T-helper 2 cell treated with Interferon-gamma antibody and Interleukin-4, amounts not matched to agents 100 ng/mL and 5 ng/mL, for 36 hours (primary cell): ENCODE results near the gene ZNF729. TPM values are rescaled to one million over a fixed set of nuclear protein-coding genes. Genes with fewer than 3 reads are reported as not detected.
"Not testable (repeated sequence)": the region's sequence is repeated elsewhere in the genome, so short reads cannot be mapped to it uniquely, and the experiment has no call there.

Source experiments
- intact Hi-C: fragments of 100-400 bp; cut with micrococcal nuclease; formaldehyde crosslinking; loops from one replicate; pipeline ENCODE4 v1.15.1; 2023
- total RNA-seq: library from RNA; stranded (reverse); gene quantifications from 2 replicates; pipeline ENCODE4 v1.2.3, GENCODE V29; 2022

ZNF729 gene
- not detected in 2 replicates for total RNA-seq

DNA sequence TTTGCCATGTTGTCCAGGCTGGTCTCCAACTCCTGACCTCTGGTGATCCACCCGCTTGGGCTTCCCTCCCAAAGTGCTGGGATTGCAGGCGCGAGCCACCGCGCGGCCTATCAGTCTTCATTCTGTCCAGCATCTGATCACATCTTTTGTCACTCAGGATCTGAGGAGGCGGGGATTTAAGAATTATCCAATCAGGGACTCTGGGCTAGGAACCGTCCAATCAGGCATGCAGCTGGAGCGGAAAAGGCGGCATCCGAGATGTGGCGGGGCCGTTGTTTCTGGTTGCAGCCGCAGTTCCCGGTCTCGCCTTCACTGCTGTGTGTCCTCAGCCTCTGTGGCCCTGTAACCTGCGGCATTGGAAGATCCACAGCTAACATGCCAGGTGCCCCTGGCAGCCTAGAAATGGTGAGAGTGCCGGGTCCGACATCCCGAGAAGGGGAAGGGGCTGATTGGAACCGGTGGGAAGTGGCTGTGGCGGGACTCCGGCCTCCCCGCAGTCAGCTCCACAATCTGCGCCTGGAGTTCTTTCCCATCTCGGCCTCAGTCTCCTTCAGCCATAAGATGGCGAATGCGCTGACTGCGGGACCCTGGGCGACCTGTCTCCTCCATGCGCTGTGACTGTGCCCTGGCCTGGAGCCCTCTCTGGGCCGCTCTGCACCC is at the start of gene ZNF729:
Gene ZNF729, plus strand, starts transcription at position 291 of the 660 bp plus-strand sequence. Its CDS starts 85 bp downstream, at position 376.
- intact Hi-C loops: no loop called here

DNA sequence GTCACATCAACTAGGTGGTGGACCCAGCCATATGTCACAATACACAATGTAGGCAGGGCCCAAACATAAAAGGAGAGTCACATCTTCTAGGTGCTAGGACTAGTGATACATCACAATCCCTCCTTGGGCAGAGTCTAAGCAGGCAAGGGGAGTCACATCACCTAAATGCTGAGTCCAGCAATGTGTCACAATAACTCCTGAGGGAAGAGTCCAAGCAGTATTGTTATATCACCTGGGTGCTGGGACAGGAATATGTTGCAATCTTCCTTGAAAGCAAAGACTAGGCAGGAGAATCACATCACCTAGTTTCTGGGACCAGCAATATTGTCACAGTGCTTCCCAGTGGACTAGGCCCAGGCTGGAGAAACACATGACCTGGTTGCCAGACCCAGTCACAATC is 29.4 kb upstream of the ZNF729 start:
- intact Hi-C loops: no loop called here

DNA sequence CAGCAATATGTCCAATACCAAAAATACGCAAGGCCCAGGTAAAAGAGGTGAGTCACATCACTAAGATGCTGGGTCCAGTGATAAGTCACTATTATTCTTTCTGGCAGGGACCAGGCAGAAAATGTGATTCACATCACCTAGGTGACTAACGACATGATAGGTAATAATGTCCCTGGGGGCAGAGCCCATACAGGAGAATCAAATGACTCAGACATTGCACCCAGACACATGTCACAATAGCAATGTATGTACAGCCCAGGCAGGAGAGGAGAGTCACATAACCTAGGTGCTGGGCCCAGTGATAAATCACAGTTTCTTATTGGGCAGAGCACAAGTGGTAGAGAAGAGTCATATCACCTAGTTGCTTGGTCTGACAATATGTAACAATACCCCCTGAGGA is 28.9 kb upstream of the ZNF729 start:
- intact Hi-C loops: no loop called here

DNA sequence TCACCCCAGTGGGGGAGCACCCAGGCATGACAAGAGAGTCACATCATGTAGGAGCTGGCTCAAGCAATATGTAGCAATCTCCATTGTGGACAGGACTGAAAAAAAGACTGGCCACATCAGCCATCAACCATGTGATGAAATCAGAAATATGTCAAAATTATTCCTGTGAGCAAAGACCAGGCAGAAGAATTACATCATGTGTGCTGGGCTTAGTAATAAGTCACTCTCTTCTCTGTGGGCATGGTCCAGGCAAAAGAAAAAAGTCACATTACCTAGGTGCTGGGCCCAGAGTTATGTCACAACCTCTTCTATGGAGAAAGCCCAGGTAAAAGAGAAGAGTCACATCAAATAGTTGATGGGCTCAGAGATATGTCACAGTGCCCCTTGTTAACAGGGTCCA is 28.3 kb upstream of the ZNF729 start:
- intact Hi-C loops: no loop called here

DNA sequence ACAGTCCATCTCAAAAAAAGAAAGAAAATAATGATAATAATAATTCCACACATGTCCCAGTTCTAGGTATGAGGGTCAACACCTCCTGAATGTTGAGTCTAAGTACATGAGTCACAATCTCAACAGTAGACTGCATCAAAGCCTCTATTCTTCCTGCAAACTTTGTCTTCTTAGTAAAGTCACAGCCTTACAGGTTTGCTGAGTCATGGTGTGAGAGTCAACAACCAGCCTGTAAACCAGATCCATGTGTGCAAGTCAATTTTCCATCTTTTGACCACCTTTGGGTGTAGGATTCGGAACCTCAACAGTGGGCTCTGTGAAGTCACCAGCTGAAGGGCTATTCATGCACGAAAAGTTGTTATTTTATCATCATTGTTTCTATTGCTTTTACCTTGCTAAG is 25.7 kb upstream of the ZNF729 start:
- intact Hi-C loops: no loop called here

DNA sequence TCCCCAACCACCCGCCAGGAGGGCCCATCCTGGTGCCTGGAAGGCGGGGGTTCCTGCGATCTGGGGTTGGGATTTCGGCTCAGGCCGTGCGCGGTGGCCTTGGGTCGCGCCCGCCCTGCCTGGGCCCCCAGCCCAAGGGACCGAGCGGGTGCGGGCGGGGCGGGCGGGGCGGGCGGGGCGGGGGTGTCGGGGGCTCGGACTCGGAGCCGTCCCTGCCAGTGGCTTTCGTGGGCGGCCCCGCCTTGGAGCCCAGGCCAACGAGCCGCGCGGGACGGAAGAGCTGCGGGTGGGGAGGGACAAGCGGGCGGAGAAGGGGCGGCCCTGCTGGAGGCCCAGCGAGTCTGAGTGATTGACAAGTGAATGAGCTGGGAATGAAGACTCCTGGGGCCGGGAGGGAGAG is 24.6 kb upstream of the ZNF729 start:
- intact Hi-C loops: no loop called here

DNA sequence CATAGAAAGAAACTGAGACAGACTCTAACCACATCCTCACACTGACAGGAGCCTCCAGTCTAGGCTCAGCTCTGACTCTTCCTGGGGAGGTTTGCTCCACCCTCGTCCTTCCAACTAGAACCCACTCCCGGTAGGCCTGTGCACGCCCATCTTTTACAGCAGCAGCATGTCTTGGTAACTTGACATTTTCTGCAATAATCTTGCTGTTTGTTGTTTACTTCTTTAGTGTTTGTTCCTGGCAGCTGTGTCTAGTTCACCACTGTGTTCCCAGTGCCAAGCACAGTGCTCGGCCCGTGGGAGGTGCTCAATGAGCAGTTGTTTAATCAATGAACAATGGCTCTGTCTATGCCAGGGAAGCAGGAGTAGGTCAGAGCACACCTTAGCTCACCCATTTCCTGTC is 23.1 kb upstream of the ZNF729 start:
- intact Hi-C loops: no loop called here

DNA sequence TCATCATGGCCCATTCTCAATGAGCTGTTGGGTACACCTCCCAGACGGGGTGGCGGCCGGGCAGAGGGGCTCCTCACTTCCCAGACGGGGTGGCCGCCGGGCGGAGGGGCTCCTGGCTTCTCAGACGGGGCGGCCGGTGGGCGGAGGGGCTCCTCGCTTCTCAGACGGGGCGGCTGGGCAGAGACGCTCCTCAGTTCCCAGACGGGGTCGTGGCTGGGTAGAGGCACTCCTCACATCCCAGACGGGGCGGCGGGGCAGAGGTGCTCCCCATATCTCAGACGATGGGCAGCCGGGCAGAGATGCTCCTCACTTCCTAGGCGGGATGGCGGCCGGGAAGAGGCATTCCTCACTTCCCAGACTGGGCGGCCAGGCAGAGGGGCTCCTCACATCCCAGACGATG is 35.3 kb downstream of the ZNF729 start:
- intact Hi-C loops: not testable (repeated sequence)

DNA sequence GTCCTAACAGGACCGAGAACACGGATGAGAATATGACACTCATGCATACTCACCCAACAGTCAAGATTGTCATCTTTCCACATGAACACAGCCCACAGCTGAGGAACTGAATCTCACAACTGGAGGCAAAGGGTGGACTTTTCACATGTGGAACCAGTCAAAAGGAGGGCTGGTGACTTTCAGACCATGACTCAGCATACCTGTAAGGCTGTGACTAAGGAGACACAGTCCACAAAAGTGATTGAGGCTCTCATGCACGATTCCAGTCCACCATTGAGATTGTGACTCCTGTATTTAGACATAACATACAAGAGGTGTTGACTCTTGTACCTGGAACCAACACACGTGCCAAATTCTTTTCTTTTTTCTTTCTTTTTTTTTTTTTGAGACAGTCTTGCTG is 40.0 kb downstream of the ZNF729 start:
- intact Hi-C loops: no loop called here

DNA sequence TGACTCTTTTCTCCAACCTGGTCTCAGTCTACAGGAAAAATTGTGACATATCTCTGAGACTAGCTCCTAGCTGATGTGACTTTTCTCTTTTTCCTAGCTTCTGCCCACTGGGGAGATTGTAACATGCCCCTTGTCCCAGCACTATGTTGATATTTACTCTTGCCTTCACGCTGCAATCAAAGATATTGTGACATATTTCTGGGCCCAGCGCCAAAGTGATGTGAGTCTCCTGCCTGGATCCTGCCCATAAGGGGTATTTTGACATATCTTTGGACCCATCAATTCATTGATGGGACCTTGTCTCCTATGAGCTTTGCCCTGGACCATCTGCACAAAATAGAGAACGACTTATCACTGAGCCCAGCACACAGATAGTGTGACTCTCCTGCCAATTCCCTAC is 41.1 kb downstream of the ZNF729 start:
- intact Hi-C loops: no loop called here

DNA sequence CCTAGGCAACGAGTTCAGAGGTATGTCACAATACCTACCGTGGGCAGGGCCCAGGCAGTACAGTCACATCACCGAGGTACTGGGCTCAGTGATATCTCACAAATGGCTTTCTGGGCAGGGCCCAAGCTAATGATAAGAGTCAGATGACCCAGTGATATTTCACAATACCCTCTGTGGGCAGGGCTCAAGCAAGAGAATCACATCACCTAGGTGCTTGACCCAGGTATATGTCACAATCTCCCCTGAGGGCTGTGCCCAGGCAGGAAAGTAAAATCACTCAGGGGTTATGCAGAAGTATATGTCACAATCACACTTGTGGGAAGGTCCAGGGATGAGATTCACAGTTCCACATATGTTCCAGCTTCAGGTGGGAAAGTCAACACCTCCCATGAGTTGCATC is 45.3 kb downstream of the ZNF729 start:
- intact Hi-C loops: no loop called here

DNA sequence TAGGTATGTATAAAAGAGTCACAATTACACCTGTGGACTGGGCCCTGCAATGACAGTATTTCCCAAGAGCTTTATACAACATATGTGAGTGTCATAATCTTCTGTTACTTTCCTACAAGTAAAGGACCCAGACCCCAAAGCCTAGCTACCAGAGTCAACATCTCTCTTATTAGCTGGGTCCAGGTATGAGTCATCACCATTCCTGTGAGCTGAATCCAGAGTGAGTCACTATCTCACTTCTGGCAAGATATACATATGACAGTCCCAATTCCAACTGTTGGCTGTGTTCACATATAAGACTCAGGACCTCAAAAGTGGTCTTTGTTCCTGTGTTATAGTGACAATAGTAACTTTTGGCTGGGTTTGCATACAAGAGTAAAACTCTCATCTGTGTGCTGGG is 46.7 kb downstream of the ZNF729 start:
- intact Hi-C loops: no loop called here

DNA sequence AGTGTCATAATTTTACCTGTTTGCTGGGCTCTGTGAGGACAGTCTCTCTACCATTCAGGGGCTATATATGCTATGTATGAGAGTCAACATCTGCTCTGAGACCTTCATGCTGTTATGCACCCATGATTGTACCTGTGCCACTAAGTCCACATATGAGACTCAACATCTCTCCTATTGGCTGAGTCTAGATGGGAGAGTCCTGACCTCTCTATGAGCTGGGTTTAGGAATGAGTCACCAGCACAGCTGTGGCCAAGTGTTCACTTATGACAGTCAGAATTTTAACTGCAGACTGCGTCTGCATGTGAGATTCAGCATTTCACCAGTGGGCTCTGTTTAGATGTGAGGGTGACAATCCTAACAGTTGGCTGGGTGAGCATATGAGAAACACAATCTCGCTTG is 49.5 kb downstream of the ZNF729 start:
- intact Hi-C loops: no loop called here

DNA sequence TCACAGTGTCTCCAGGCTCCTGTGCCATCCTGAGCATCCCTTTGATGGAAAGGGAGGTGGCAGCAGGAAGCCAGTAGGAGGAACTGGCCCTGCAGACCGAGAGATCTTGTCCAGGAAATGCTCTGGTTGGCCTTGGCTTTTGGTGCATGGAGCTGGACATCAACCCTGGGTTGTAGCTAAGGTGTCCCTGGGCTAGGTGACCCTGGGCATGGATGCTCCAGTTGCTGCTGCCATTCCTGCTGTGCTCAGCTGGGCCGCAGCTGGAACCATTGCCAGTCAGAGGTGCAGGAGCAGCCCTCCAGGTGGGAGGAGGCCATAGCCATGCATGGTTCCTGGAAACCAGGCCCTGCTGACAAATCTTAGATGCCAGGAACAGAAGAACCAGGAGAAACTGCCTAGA is 68.4 kb downstream of the ZNF729 start:
- intact Hi-C loops: no loop called here

Other genes with a start within 250 kb of the ZNF729 start
- gene ZNF257, start 234.0 kb upstream of the ZNF729 start, total RNA-seq: 4.4 and 7.0 TPM in 2 replicates
- gene ZNF676, start 89.5 kb upstream of the ZNF729 start, total RNA-seq: not detected in 2 replicates
- not detected in 2 replicates for gene ZNF98, start 135.9 kb downstream of the ZNF729 start, total RNA-seq